A549 (cell line): ENCODE data around the gene AGBL4.

ENCODE experiments used
- EHF ChIP-seq: fragments of 250-450 bp; sonication (Bioruptor Pico); IDR thresholded peaks from 2 replicates; pipeline ENCODE4 v1.5.0; 2020; ENCODE audit warnings: mild to moderate bottlenecking
- EP300 ChIP-seq, 2 experiments: fragments of >200 bp; sonication (Bioruptor Twin); formaldehyde crosslinking; IDR thresholded peaks; 2 replicates in 1 of 2; 3 replicates in 1 of 2; pipeline ENCODE4 v1.6.1; 2016 to 2017
- JUN ChIP-seq, 2 experiments: fragments of >200 bp; sonication (Bioruptor Twin); formaldehyde crosslinking; IDR thresholded peaks; 2 replicates in 1 of 2; 3 replicates in 1 of 2; pipeline ENCODE4 v1.6.1; 2016 to 2017
- KDM1A ChIP-seq: fragments of 200-600 bp; sonication (generic); IDR thresholded peaks from 2 replicates; pipeline ENCODE4 v1.6.1; 2016; ENCODE audit warnings: low read depth, mild to moderate bottlenecking
- POLR2A ChIP-seq: IDR thresholded peaks from 2 replicates; pipeline ENCODE4 v1.6.1; 2012; ENCODE audit warnings: mild to moderate bottlenecking, low read length
- RARB ChIP-seq: fragments of 250-450 bp; sonication (Bioruptor Pico); IDR thresholded peaks from 2 replicates; pipeline ENCODE4 v1.8.0; 2021; ENCODE audit warnings: mild to moderate bottlenecking, moderate library complexity
- RCOR1 ChIP-seq: fragments of 150-350 bp; IDR thresholded peaks from 2 replicates; pipeline ENCODE4 v1.6.1; 2014; ENCODE audit warnings: antibody characterized with exemption, low read length, low read depth
- RFX5 ChIP-seq: fragments of 450-650 bp; IDR thresholded peaks from 2 replicates; pipeline ENCODE4 v1.7.1; 2014; ENCODE audit warnings: antibody characterized with exemption, mild to moderate bottlenecking, moderate library complexity
- TF ChIP-seq, protein P1 (sequence below): IDR thresholded peaks from 2 replicates; pipeline ENCODE4 v1.6.1; 2012
- TF ChIP-seq, protein P2 (sequence below): fragments of >200 bp; sonication (Bioruptor Twin); formaldehyde crosslinking; IDR thresholded peaks from 3 replicates; pipeline ENCODE4 v1.5.1; 2016
- TF ChIP-seq, protein P3 (sequence below): IDR thresholded peaks from 2 replicates; pipeline ENCODE4 v1.6.1; 2012; ENCODE audit warnings: low read depth, borderline replicate concordance

DNA sequence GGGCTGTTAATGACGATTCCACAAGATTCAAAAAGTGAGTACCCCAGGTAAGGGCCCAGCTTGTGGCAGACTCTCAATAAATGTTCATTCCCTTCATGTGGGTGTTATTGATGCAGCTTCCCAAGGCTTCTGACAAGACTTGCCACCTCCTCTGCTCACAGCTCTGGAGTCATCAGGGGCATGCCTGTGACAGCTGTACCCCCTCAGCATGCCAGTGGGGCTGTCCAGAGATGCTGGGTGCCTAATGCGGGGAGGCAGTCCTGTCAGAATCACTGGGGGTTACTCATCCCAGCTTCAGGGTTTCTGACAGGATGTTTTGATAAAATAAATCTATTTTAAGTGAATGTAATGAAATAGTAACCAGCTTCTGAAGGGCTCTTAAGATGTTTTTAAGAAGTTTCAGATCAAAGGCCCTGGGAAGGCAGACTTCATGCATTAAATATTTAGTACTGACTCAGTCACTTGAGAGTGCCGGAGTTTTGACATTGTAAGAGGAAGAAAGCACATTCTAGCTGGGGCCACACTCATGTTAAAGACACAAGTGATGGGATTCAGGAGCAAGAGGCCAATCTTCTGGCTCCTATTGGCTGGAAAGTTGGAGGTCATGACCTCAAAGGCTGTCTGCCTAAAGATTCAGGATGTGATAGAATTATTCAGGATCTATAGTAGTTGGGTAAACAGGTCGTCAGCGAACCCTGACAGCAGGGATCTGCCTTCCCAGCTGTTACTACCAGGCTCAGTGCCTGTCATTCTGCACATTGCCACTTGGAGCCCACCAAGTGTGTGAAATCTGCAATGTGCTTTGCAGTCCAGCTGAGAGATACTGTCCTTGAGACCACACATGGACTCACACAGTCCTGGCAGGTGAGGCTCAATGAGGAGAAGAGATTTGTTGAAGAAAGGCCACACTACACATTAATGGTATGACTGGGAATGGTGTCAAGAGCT, 1007.5 kb downstream of the AGBL4 start:
- TF ChIP-seq KDM1A, result no peak
- no peak for TF ChIP-seq RCOR1
- no peak for TF ChIP-seq POLR2A
- TF ChIP-seq, protein P1, sequence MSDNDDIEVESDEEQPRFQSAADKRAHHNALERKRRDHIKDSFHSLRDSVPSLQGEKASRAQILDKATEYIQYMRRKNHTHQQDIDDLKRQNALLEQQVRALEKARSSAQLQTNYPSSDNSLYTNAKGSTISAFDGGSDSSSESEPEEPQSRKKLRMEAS, result no peak
- TF ChIP-seq, protein P2, sequence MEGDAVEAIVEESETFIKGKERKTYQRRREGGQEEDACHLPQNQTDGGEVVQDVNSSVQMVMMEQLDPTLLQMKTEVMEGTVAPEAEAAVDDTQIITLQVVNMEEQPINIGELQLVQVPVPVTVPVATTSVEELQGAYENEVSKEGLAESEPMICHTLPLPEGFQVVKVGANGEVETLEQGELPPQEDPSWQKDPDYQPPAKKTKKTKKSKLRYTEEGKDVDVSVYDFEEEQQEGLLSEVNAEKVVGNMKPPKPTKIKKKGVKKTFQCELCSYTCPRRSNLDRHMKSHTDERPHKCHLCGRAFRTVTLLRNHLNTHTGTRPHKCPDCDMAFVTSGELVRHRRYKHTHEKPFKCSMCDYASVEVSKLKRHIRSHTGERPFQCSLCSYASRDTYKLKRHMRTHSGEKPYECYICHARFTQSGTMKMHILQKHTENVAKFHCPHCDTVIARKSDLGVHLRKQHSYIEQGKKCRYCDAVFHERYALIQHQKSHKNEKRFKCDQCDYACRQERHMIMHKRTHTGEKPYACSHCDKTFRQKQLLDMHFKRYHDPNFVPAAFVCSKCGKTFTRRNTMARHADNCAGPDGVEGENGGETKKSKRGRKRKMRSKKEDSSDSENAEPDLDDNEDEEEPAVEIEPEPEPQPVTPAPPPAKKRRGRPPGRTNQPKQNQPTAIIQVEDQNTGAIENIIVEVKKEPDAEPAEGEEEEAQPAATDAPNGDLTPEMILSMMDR, result no peak
- TF ChIP-seq JUN (IDR thresholded peaks at IDR 0.05), result no peak
- TF ChIP-seq RFX5, result no peak
- TF ChIP-seq, protein P3, sequence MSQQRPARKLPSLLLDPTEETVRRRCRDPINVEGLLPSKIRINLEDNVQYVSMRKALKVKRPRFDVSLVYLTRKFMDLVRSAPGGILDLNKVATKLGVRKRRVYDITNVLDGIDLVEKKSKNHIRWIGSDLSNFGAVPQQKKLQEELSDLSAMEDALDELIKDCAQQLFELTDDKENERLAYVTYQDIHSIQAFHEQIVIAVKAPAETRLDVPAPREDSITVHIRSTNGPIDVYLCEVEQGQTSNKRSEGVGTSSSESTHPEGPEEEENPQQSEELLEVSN, result no peak
- no peak for TF ChIP-seq EP300 (IDR thresholded peaks at IDR 0.05)
- TF ChIP-seq EHF (CRISPR knock-in tag), result no peak
- no peak for TF ChIP-seq RARB (CRISPR knock-in tag)
